Measurements from ENCODE around the gene NHLRC4.

The NHLRC4 gene

DNA sequence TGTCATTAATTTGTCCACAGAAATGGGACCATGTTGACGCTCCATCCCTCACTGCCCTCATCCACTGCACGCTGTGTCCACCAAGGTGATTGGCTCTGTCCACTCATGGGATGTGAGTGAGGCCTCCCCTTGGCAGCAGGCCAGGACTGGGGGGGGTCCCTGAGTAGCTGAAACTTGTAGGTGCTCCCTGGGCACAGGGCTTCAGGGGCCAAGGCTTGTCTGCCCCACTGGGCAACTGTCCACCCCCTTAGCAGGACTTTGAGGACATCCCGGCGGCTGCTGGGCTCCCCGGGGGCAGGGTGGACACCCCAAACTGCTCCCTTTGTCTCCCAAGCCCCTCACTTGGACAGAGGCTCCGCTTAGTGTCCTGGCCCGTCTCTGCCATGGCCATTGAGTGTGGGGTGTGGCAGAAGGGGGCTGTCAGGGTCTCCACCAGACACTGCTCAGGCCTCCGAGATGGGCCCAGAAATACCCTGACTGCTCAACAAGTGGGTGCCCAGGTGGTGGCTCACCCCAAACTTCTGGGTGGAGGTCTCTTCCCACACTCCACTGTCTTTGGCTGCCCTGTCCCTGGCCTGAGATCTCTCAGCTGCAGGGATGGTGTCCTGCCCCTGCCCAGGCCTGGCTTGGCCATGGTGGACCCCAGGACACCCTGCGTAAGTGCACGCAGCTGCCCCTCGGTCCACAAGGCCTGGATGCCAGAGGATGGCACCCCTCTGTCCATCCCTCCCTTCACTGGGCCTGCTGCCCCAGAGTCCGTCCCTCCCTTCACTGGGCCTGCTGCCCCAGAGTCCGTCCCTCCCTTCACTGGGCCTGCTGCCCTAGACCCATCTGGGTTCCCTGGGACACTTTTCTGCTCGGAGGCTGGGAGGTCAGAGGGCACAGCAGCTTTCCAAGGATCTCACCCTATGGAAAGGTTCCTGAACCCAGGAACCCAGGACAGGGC lies 20.1 kb downstream of the NHLRC4 start:
- TF ChIP-seq PAX5 (IDR thresholded peaks at IDR 0.05; ENCODE audit: insufficient read depth, low read length, severe bottlenecking), result no peak
- peak; percentile 57; the same call in 1 of the 2 replicates for TF ChIP-seq POLR2A (IDR thresholded peaks at IDR 0.05; ENCODE audit: low read depth, low read length)
- FAIRE-seq, result no peak
- DNase-seq (ENCODE audit: insufficient read length, low spot score), result no peak

- no peak for TF ChIP-seq PAX5 (IDR thresholded peaks at IDR 0.05; ENCODE audit: insufficient read depth, low read length, severe bottlenecking)
- TF ChIP-seq POLR2AphosphoS5 (IDR thresholded peaks at IDR 0.05; ENCODE audit: low read depth, low read length), result peak; percentile 52
- TF ChIP-seq TAF1 (IDR thresholded peaks at IDR 0.05; ENCODE audit: low read depth, low read length), result no peak; the same call in 1 of the 2 replicates
- TF ChIP-seq SPI1 (IDR thresholded peaks at IDR 0.05; ENCODE audit: low read depth, low read length), result no peak
- no peak for TF ChIP-seq POU2F2 (IDR thresholded peaks at IDR 0.05; ENCODE audit: low read depth, low read length)
- DNase-seq (ENCODE audit: insufficient read length, low spot score) (no peak), FAIRE-seq (no peak)
Observed at GRCh38 chr16:588639-588888, 21.8 kb downstream of the NHLRC4 start.

GRCh38 chr16:588889-589657 lies 22.3 kb downstream of the NHLRC4 start:
- FAIRE-seq (no peak), DNase-seq (ENCODE audit: insufficient read length, low spot score) (peak; percentile 90)
- peak; percentile 63 for TF ChIP-seq SPI1 (IDR thresholded peaks at IDR 0.05; ENCODE audit: low read depth, low read length)
- peak; percentile 52; the same call in 1 of the 2 replicates for TF ChIP-seq POLR2AphosphoS5 (IDR thresholded peaks at IDR 0.05; ENCODE audit: low read depth, low read length)
- TF ChIP-seq POLR2A (IDR thresholded peaks at IDR 0.05; ENCODE audit: low read depth, low read length), result peak; percentile 60; the same call in 1 of the 2 replicates
- TF ChIP-seq PAX5 (IDR thresholded peaks at IDR 0.05; ENCODE audit: insufficient read depth, low read length, severe bottlenecking), result no peak

DNA sequence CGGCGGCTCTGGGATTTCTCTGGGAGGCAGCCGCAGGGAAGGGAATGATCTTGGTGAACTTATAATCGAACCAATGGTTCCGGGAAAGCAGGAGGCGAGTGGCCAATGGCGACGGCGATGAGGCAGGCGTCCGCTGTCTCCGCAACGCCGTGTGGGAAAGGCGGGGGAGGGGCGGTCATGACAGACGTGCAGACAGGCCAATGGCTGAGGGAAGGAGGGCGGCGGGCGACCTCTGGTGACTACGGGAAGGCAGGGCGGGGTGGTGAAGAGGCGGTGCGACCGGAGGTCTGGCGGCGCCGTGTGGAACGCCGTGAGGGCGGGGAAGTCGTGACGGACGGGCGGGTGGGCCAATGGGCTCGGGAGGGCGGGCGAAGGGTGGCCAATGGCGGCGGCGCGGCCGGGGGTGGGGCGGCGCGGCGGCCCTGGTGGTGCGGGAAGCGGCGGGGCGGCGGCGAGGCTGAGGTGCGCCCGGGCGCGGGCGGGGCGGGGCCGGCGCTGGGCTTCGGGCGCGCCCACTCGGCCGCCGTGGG lies 22.9 kb downstream of the NHLRC4 start, which contains the start of gene RAB40C:
Gene RAB40C (plus strand): TSS at position 409 of the 530 bp plus-strand sequence. CDS start 226 bp downstream, outside the sequence.
- TF ChIP-seq POU2F2 (IDR thresholded peaks at IDR 0.05; ENCODE audit: low read depth, low read length) (0 out of 2 replicates have a peak, but pooled peaks have one; percentile 47), SPI1 (IDR thresholded peaks at IDR 0.05; ENCODE audit: low read depth, low read length) (no peak)
- peak; percentile 98 for FAIRE-seq
- peak; percentile 99 for DNase-seq (ENCODE audit: insufficient read length, low spot score)

DNA sequence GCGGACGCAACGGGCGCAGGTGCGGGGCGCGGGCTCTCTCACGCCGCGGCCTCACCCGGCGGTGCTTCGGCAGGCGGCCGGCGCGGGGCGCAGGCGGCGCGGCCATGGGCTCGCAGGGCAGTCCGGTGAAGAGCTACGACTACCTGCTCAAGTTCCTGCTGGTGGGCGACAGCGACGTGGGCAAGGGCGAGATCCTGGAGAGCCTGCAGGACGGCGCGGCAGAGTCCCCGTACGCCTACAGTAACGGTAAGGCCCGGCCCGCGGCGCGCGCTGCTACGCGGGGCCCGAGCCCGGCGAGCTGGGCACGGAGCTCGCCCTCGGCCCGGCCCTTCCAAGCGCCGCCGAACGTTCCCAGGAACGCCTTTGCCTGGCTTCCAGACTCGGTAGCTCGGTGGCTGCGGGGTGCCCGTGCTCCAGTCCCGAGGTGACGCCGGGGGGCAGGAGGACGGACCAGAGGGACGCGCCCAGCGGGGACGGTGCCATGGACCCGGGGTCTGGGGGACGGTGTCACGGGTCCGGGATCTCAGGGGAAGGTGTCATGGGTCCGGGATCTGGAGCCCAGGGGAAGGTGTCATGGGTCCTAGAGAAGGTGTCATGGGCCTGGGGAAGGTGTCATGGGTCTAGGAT lies 23.5 kb downstream of the NHLRC4 start:
- no peak for FAIRE-seq
- no peak for DNase-seq (ENCODE audit: insufficient read length, low spot score)

GRCh38 chr16:590815-591200 lies 24.0 kb downstream of the NHLRC4 start:
- TF ChIP-seq POU2F2 (IDR thresholded peaks at IDR 0.05; ENCODE audit: low read depth, low read length), result no peak
- no peak for TF ChIP-seq SPI1 (IDR thresholded peaks at IDR 0.05; ENCODE audit: low read depth, low read length)
- no peak for TF ChIP-seq PAX5 (IDR thresholded peaks at IDR 0.05; ENCODE audit: insufficient read depth, low read length, severe bottlenecking)
- TF ChIP-seq POLR2A (IDR thresholded peaks at IDR 0.05; ENCODE audit: low read depth, low read length), result no peak
- no peak for TF ChIP-seq TAF1 (IDR thresholded peaks at IDR 0.05; ENCODE audit: low read depth, low read length)
- no peak for TF ChIP-seq POLR2AphosphoS5 (IDR thresholded peaks at IDR 0.05; ENCODE audit: low read depth, low read length)
- FAIRE-seq, result peak; percentile 41

More for the DNA sequence above, 23.5 kb downstream of the NHLRC4 start:
- TF ChIP-seq POLR2AphosphoS5 (IDR thresholded peaks at IDR 0.05; ENCODE audit: low read depth, low read length) (no peak), POU2F2 (IDR thresholded peaks at IDR 0.05; ENCODE audit: low read depth, low read length) (no peak), POLR2A (IDR thresholded peaks at IDR 0.05; ENCODE audit: low read depth, low read length) (no peak), TAF1 (IDR thresholded peaks at IDR 0.05; ENCODE audit: low read depth, low read length) (no peak), PAX5 (IDR thresholded peaks at IDR 0.05; ENCODE audit: insufficient read depth, low read length, severe bottlenecking) (no peak), SPI1 (IDR thresholded peaks at IDR 0.05; ENCODE audit: low read depth, low read length) (no peak)

DNA sequence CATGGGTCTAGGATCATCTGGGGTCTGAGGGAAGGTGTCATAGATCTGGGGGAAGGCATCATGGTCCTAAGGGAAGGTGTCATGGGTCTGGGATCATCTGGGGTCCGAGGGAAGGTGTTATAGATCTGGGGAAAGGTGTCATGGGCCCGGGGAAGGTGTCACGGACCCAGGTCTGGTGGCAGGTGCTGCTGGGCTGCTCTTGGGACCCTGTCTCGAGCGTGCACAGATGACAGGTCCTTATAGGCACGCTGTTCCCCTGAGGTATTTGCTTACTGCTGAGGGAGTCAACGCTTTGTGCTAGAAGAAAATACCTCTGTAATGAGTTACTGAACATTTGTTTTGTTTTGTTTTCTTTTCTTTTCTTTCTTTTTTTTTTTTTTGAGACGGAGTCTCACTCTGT lies 24.4 kb downstream of the NHLRC4 start:
- DNase-seq (ENCODE audit: insufficient read length, low spot score) (no peak), FAIRE-seq (no peak)
- TF ChIP-seq TAF1 (IDR thresholded peaks at IDR 0.05; ENCODE audit: low read depth, low read length), result no peak
- no peak for TF ChIP-seq POLR2AphosphoS5 (IDR thresholded peaks at IDR 0.05; ENCODE audit: low read depth, low read length)
- TF ChIP-seq SPI1 (IDR thresholded peaks at IDR 0.05; ENCODE audit: low read depth, low read length), result no peak
- TF ChIP-seq POLR2A (IDR thresholded peaks at IDR 0.05; ENCODE audit: low read depth, low read length), result no peak
- TF ChIP-seq PAX5 (IDR thresholded peaks at IDR 0.05; ENCODE audit: insufficient read depth, low read length, severe bottlenecking), result no peak
- no peak for TF ChIP-seq POU2F2 (IDR thresholded peaks at IDR 0.05; ENCODE audit: low read depth, low read length)

More at GRCh38 chr16:590815-591200, 24.0 kb downstream of the NHLRC4 start:
- no peak for DNase-seq (ENCODE audit: insufficient read length, low spot score)

- TF ChIP-seq PAX5 (IDR thresholded peaks at IDR 0.05; ENCODE audit: insufficient read depth, low read length, severe bottlenecking) (no peak), POU2F2 (IDR thresholded peaks at IDR 0.05; ENCODE audit: low read depth, low read length) (no peak), POLR2AphosphoS5 (IDR thresholded peaks at IDR 0.05; ENCODE audit: low read depth, low read length) (no peak), TAF1 (IDR thresholded peaks at IDR 0.05; ENCODE audit: low read depth, low read length) (no peak), SPI1 (IDR thresholded peaks at IDR 0.05; ENCODE audit: low read depth, low read length) (no peak), POLR2A (IDR thresholded peaks at IDR 0.05; ENCODE audit: low read depth, low read length) (no peak)
- no peak for DNase-seq (ENCODE audit: insufficient read length, low spot score)
- no peak for FAIRE-seq
Observed at GRCh38 chr16:591892-592517, 25.2 kb downstream of the NHLRC4 start.
